HFF-Myc (cell line): ENCODE measurements around the gene ITIH4.

Source experiments
- DNase-seq: peaks from one replicate; pipeline ENCODE4 v3.0.0-alpha.2; 2011; ENCODE audit warnings: low read depth; ENCODE audit errors: extremely low read depth
- H3K4me3 ChIP-seq: replicated peaks from 2 replicates; pipeline ENCODE4 v1.5.1; 2011; ENCODE audit warnings: low read depth, mild to moderate bottlenecking, control low read depth, low read length
- CTCF ChIP-seq: IDR thresholded peaks from 2 replicates; pipeline ENCODE4 v1.5.1; 2012; ENCODE audit warnings: mild to moderate bottlenecking, low read depth, low read length, control low read depth; ENCODE audit errors: missing control alignments

The ITIH4 gene

GRCh38 chr3:52865994-52866393 lies 35.5 kb upstream of the ITIH4 start:
- H3K4me3 ChIP-seq = no peak overlapping the region
- TF ChIP-seq CTCF = no peak
- no peak for DNase-seq

- DNase-seq = no peak
- no peak overlapping the region for H3K4me3 ChIP-seq
- TF ChIP-seq CTCF = no peak
Measured at GRCh38 chr3:52860424-52860768, 29.9 kb upstream of the ITIH4 start.

GRCh38 chr3:52859686-52860423 lies 29.4 kb upstream of the ITIH4 start:
- H3K4me3 ChIP-seq = no peak overlapping the region
- DNase-seq = no peak
- no peak for TF ChIP-seq CTCF

GRCh38 chr3:52857864-52858263 lies 27.4 kb upstream of the ITIH4 start:
- no peak for DNase-seq
- H3K4me3 ChIP-seq = no peak overlapping the region
- TF ChIP-seq CTCF = no peak

GRCh38 chr3:52857133-52857532 lies 26.7 kb upstream of the ITIH4 start:
- TF ChIP-seq CTCF = no peak
- DNase-seq = no peak
- H3K4me3 ChIP-seq = no peak overlapping the region

GRCh38 chr3:52856666-52857065 lies 26.2 kb upstream of the ITIH4 start:
- no peak for DNase-seq
- no peak for TF ChIP-seq CTCF
- H3K4me3 ChIP-seq = no peak overlapping the region

- TF ChIP-seq CTCF = no peak
- DNase-seq = no peak
- no peak overlapping the region for H3K4me3 ChIP-seq
Measured at GRCh38 chr3:52854013-52854412, 23.5 kb upstream of the ITIH4 start.
